Keratinocyte (primary cell): ENCODE results near the gene GCKR.

Experiments
- EZH2 ChIP-seq: IDR thresholded peaks from one replicate; pipeline ENCODE4 v1.6.1; 2012; ENCODE audit warnings: inconsistent platforms, mild to moderate bottlenecking, low read length, moderate library complexity
- TF ChIP-seq, protein P1 (sequence below), 3 experiments: IDR thresholded peaks in 1 of 3; conservative IDR thresholded peaks in 1 of 3; optimal IDR thresholded peaks in 1 of 3; 2 replicates in 2 of 3; 3 replicates in 1 of 3; pipeline versions ENCODE3 to v1.5.1; 2011; ENCODE audit warnings: low read length in 3 of 3, mild to moderate bottlenecking in 3 of 3, moderate library complexity in 2 of 3, control low read depth in 1 of 3, inconsistent platforms in 1 of 3; ENCODE audit not compliant: insufficient read depth in 2 of 3; ENCODE audit errors: extremely low read depth in 1 of 3

DNA sequence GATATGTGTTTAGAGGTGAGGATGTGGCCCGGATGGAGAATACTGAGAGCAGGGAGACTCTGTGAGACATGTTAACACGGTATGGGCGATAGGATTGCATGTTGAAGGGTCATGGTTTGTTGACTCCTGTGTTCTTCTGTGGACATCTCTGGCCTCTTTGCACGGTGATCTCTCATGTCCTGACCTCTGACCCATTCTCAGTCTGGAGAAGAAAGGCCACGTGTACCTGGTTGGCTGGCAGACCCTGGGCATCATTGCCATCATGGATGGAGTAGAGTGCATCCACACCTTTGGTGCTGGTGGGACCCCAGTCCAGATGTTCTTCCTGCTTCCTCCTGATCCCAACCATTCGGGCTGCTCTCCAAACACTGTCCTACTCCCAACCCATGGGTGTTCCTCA, 9.9 kb downstream of the GCKR start:
- TF ChIP-seq, protein P1, sequence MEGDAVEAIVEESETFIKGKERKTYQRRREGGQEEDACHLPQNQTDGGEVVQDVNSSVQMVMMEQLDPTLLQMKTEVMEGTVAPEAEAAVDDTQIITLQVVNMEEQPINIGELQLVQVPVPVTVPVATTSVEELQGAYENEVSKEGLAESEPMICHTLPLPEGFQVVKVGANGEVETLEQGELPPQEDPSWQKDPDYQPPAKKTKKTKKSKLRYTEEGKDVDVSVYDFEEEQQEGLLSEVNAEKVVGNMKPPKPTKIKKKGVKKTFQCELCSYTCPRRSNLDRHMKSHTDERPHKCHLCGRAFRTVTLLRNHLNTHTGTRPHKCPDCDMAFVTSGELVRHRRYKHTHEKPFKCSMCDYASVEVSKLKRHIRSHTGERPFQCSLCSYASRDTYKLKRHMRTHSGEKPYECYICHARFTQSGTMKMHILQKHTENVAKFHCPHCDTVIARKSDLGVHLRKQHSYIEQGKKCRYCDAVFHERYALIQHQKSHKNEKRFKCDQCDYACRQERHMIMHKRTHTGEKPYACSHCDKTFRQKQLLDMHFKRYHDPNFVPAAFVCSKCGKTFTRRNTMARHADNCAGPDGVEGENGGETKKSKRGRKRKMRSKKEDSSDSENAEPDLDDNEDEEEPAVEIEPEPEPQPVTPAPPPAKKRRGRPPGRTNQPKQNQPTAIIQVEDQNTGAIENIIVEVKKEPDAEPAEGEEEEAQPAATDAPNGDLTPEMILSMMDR (optimal IDR thresholded peaks at IDR 0.05 in 1 of 3, IDR thresholded peaks at IDR 0.05 in 1 of 3, conservative IDR thresholded peaks at IDR 0.05 in 1 of 3; ENCODE audit: extremely low read depth in 1 of 3, insufficient read depth in 2 of 3, low read length in 3 of 3): no peak
- no peak for TF ChIP-seq EZH2
